ENCODE data around the gene TBC1D1.

TBC1D1 gene

GRCh38 chr4:38073596-38074234 lies 182.8 kb downstream of the TBC1D1 start:
- H3K4me3 ChIP-seq (ENCODE audit: low read depth, low read length) = no peak overlapping the region
- TF ChIP-seq CTCF (IDR thresholded peaks at IDR 0.05; ENCODE audit: control insufficient read depth, extremely low read depth, insufficient read depth) = no peak
- no peak for DNase-seq (ENCODE audit: low read depth)

- H3K4me3 ChIP-seq (ENCODE audit: low read depth, low read length) = no peak overlapping the region
- no peak for DNase-seq (ENCODE audit: low read depth)
Observed at GRCh38 chr4:38075370-38076152, 184.7 kb downstream of the TBC1D1 start.

GRCh38 chr4:38076153-38076669 lies 185.3 kb downstream of the TBC1D1 start:
- no peak overlapping the region for H3K4me3 ChIP-seq (ENCODE audit: low read depth, low read length)
- TF ChIP-seq CTCF (IDR thresholded peaks at IDR 0.05; ENCODE audit: control insufficient read depth, extremely low read depth, insufficient read depth) = no peak
- no peak for DNase-seq (ENCODE audit: low read depth)

More at GRCh38 chr4:38075370-38076152, 184.7 kb downstream of the TBC1D1 start:
- TF ChIP-seq CTCF (IDR thresholded peaks at IDR 0.05; ENCODE audit: control insufficient read depth, extremely low read depth, insufficient read depth) = no peak

GRCh38 chr4:38077791-38078489 lies 187.1 kb downstream of the TBC1D1 start:
- no peak for DNase-seq (ENCODE audit: low read depth)
- no peak overlapping the region for H3K4me3 ChIP-seq (ENCODE audit: low read depth, low read length)
- TF ChIP-seq CTCF (IDR thresholded peaks at IDR 0.05; ENCODE audit: control insufficient read depth, extremely low read depth, insufficient read depth) = no peak

GRCh38 chr4:38078590-38079421 lies 187.9 kb downstream of the TBC1D1 start:
- DNase-seq (ENCODE audit: low read depth) = no peak
- TF ChIP-seq CTCF (IDR thresholded peaks at IDR 0.05; ENCODE audit: control insufficient read depth, extremely low read depth, insufficient read depth) = no peak

More at GRCh38 chr4:38078590-38079421, 187.9 kb downstream of the TBC1D1 start:
- H3K4me3 ChIP-seq (ENCODE audit: low read depth, low read length) = no peak overlapping the region
